ENCODE results near the gene NOXO1.
A peak's percentile ranks its signal among the peaks of the same experiment; 100 is the strongest.
"Not testable (repeated sequence)": the region's sequence is repeated elsewhere in the genome, so short reads cannot be mapped to it uniquely, and the experiment has no call there.

The NOXO1 gene

GRCh38 chr16:1963806-1964505, 17.3 kb downstream of the NOXO1 start:
- Mint-ChIP-seq H3K27me3 (ENCODE audit: low read depth, poor library complexity) (peaks cover 5% of the 10 kb centered on the region), H3K4me3 (peak overlapping the region; percentile 97), H3K36me3 (ENCODE audit: low read depth) (peaks cover 25% of the 10 kb centered on the region), H3K27ac (peak overlapping the region; percentile 95), H3K9me3 (no peaks in the 10 kb centered on the region), H3K4me1 (peaks cover 49% of the 10 kb centered on the region)
- DNase-seq = no peak
- no peak for TF ChIP-seq CTCF (IDR thresholded peaks at IDR 0.05)

- peaks cover 49% of the 10 kb centered on the region for H3K4me1 Mint-ChIP-seq
- peak overlapping the region; percentile 95 for H3K27ac Mint-ChIP-seq
- H3K4me3 Mint-ChIP-seq = peak overlapping the region; percentile 97
- not testable (repeated sequence) for H3K9me3 Mint-ChIP-seq; H3K27me3 Mint-ChIP-seq (ENCODE audit: low read depth, poor library complexity); DNase-seq
- H3K36me3 Mint-ChIP-seq (ENCODE audit: low read depth) = peaks cover 25% of the 10 kb centered on the region
These were observed 18.8 kb downstream of the NOXO1 start for GRCh38 chr16:1962161-1963153.

- DNase-seq = no peak
- Mint-ChIP-seq H3K36me3 (ENCODE audit: low read depth) (peaks cover 25% of the 10 kb centered on the region), H3K9me3 (peaks cover 4% of the 10 kb centered on the region), H3K4me1 (peaks cover 49% of the 10 kb centered on the region), H3K27me3 (ENCODE audit: low read depth, poor library complexity) (peaks cover 3% of the 10 kb centered on the region), H3K4me3 (peak overlapping the region; percentile 97), H3K27ac (no peak overlapping the region)
- TF ChIP-seq CTCF (IDR thresholded peaks at IDR 0.05) = no peak
These were observed 19.6 kb downstream of the NOXO1 start for GRCh38 chr16:1961651-1962067.

GRCh38 chr16:1960665-1961630, 20.3 kb downstream of the NOXO1 start:
- H3K4me3 Mint-ChIP-seq = peak overlapping the region; percentile 93
- peak overlapping the region; percentile 66 for H3K27ac Mint-ChIP-seq
- H3K27me3 Mint-ChIP-seq (ENCODE audit: low read depth, poor library complexity) = peaks cover 4% of the 10 kb centered on the region
- peaks cover 25% of the 10 kb centered on the region for H3K36me3 Mint-ChIP-seq (ENCODE audit: low read depth)
- no peak for DNase-seq
- H3K9me3 Mint-ChIP-seq = peaks cover 4% of the 10 kb centered on the region
- H3K4me1 Mint-ChIP-seq = peaks cover 49% of the 10 kb centered on the region
- no peak for TF ChIP-seq CTCF (IDR thresholded peaks at IDR 0.05)

- peak within 1 kb of the TSS; percentile 66 for H3K27ac Mint-ChIP-seq
- peak within 1 kb of the TSS; percentile 93 for H3K4me3 Mint-ChIP-seq
- peaks cover 4% of the 10 kb centered on the region for H3K27me3 Mint-ChIP-seq (ENCODE audit: low read depth, poor library complexity)
- peaks cover 25% of the 10 kb centered on the region for H3K36me3 Mint-ChIP-seq (ENCODE audit: low read depth)
- H3K9me3 Mint-ChIP-seq = peaks cover 4% of the 10 kb centered on the region
- DNase-seq = peak; percentile 96
- H3K4me1 Mint-ChIP-seq = peaks cover 42% of the 10 kb centered on the region
- TF ChIP-seq CTCF (IDR thresholded peaks at IDR 0.05) = peak; percentile 26
These were observed 21.8 kb downstream of the NOXO1 start, which contains the start of gene NDUFB10 for GRCh38 chr16:1959269-1960039. NDUFB10 (plus strand) TSS chr16:1959538; CDS start chr16:1959625, 87 bp downstream.

All from nephron progenitor cell (in vitro differentiated cells).